Endothelial cell of umbilical vein (primary cell): Measurements from ENCODE around the gene CITED2. TPM values are rescaled to one million over a fixed set of nuclear protein-coding genes. Genes with fewer than 3 reads are reported as not detected.

Source experiments
- BruUV-seq: library from RNA; stranded (reverse); fragments of 400-500 nt; replicated peaks from 2 replicates; lab custom pipeline; 2021; lab: Mats Ljungman, UMichigan
- CTCF ChIA-PET: fragments of 300-600, 350-600 bp; sonication (Branson Sonifier 250); formaldehyde crosslinking; loops from one replicate; lab custom pipeline; 2021; ENCODE audit warnings: antibody characterized with exemption, inconsistent platforms; lab: Charles Lee
- POLR2A ChIA-PET: fragments of 300-600, 350-600 bp; sonication (Branson Sonifier 250); formaldehyde crosslinking; loops from one replicate; lab custom pipeline; 2021; ENCODE audit warnings: antibody characterized with exemption, inconsistent platforms; lab: Charles Lee
- DNase-seq: peaks from one replicate; pipeline ENCODE4 v3.0.0-alpha.2; 2011; ENCODE audit warnings: low read depth, low spot score
- FAIRE-seq: peaks from 2 replicates; lab custom pipeline; 2011; peaks lifted over from hg19 to GRCh38; lab: Jason Lieb, UNC
- H2AFZ ChIP-seq: 2 replicates; pipeline ENCODE4 v1.6.0; 2012; ENCODE audit warnings: low read depth, low read length, control low read depth, inconsistent platforms
- H3K27ac ChIP-seq: 2 replicates; pipeline ENCODE4 v1.5.1; 2011; ENCODE audit warnings: low read depth, mild to moderate bottlenecking, control low read depth, low read length, moderate library complexity; ENCODE audit not compliant: insufficient read depth
- H3K27me3 ChIP-seq, 2 experiments: 2 replicates each; pipeline versions ENCODE4 v1.6.0 to v1.6.1; 2011; ENCODE audit warnings: low read length in 2 of 2, mixed read lengths in 1 of 2; ENCODE audit not compliant: control insufficient read depth in 2 of 2, insufficient read depth in 2 of 2
- H3K36me3 ChIP-seq, 2 experiments: 2 replicates in 1 of 2; 3 replicates in 1 of 2; pipeline ENCODE4 v1.5.1; 2011; ENCODE audit warnings: low read length in 2 of 2, mild to moderate bottlenecking in 1 of 2, moderate library complexity in 1 of 2; ENCODE audit not compliant: control insufficient read depth in 2 of 2, insufficient read depth in 2 of 2; ENCODE audit errors: extremely low read depth in 1 of 2
- H3K4me1 ChIP-seq: 3 replicates; pipeline ENCODE4 v1.5.1; 2011; ENCODE audit warnings: mild to moderate bottlenecking, low read length; ENCODE audit not compliant: control insufficient read depth, insufficient read depth; ENCODE audit errors: extremely low read depth
- H3K4me2 ChIP-seq: 2 replicates; pipeline ENCODE4 v1.6.1; 2011; ENCODE audit warnings: low read length, control low read depth, mixed read lengths; ENCODE audit not compliant: insufficient read depth
- H3K4me3 ChIP-seq, 3 experiments: fragments of 200-600 bp in 1 of 3; sonication (generic), shearing (Covaris generic) in 1 of 3; replicated peaks in 1 of 3; 2 replicates each; pipeline ENCODE4 v1.5.1; 2011 to 2016; ENCODE audit warnings: control low read depth in 3 of 3, low read length in 3 of 3, mild to moderate bottlenecking in 2 of 3, inconsistent platforms in 1 of 3, low read depth in 1 of 3, moderate library complexity in 1 of 3; ENCODE audit not compliant: insufficient read depth in 1 of 3
- H3K79me2 ChIP-seq: 2 replicates; pipeline ENCODE4 v1.6.0; 2012; ENCODE audit warnings: low read length, inconsistent platforms; ENCODE audit not compliant: control insufficient read depth, insufficient read depth
- H3K9ac ChIP-seq: replicated peaks from 2 replicates; pipeline ENCODE3; 2011; ENCODE audit warnings: low read length, control low read depth; ENCODE audit not compliant: insufficient read depth; ENCODE audit errors: extremely low read depth
- H3K9me1 ChIP-seq: replicated peaks from 3 replicates; pipeline ENCODE4 v1.6.0; 2011; ENCODE audit warnings: mild to moderate bottlenecking, low read length; ENCODE audit not compliant: control insufficient read depth, insufficient read depth; ENCODE audit errors: extremely low read depth
- H3K9me3 ChIP-seq: replicated peaks from 2 replicates; pipeline ENCODE4 v1.5.1; 2012; ENCODE audit warnings: low read length, inconsistent platforms; ENCODE audit not compliant: control insufficient read depth, insufficient read depth
- H4K20me1 ChIP-seq: replicated peaks from 2 replicates; pipeline ENCODE3; 2011; ENCODE audit warnings: mild to moderate bottlenecking, low read length; ENCODE audit not compliant: control insufficient read depth, insufficient read depth; ENCODE audit errors: extremely low read depth
- EZH2 ChIP-seq: IDR thresholded peaks from 2 replicates; pipeline ENCODE4 v1.6.1; 2012; ENCODE audit warnings: borderline replicate concordance, low read depth, mild to moderate bottlenecking, moderate library complexity, low read length, inconsistent platforms; ENCODE audit not compliant: severe bottlenecking
- FOS ChIP-seq: IDR thresholded peaks from 2 replicates; pipeline ENCODE4 v1.6.1; 2011; ENCODE audit warnings: mild to moderate bottlenecking, low read length, moderate library complexity, borderline replicate concordance; ENCODE audit not compliant: insufficient read depth
- GATA2 ChIP-seq: IDR thresholded peaks from 2 replicates; pipeline ENCODE4 v1.7.0; 2011; ENCODE audit warnings: low read depth, mild to moderate bottlenecking, moderate library complexity, mixed read lengths, low read length; ENCODE audit not compliant: insufficient read length, insufficient read depth
- JUN ChIP-seq: IDR thresholded peaks from 2 replicates; pipeline ENCODE4 v1.6.1; 2011; ENCODE audit warnings: borderline replicate concordance, low read depth; ENCODE audit not compliant: insufficient read length, insufficient read depth
- MYC ChIP-seq: IDR thresholded peaks from one replicate; pipeline ENCODE4 v1.6.1; 2011; ENCODE audit warnings: mild to moderate bottlenecking, low read depth, low read length
- POLR2A ChIP-seq: IDR thresholded peaks from 2 replicates; pipeline ENCODE4 v1.6.1; 2012; ENCODE audit warnings: low read depth, mild to moderate bottlenecking, control low read depth, low read length
- POLR2AphosphoS5 ChIP-seq: IDR thresholded peaks from 2 replicates; pipeline ENCODE4 v1.6.1; 2012; ENCODE audit warnings: low read depth, mild to moderate bottlenecking, control low read depth, low read length, moderate library complexity; ENCODE audit not compliant: insufficient read depth
- dilution Hi-C: fragments of 300-500 bp; cut with MboI; formaldehyde crosslinking; loops from one replicate; pipeline ENCODE4 v1.15.0; 2019; ENCODE audit warnings: low sequenced_read_pairs; ENCODE audit not compliant: extremely low pct_ligation_motif_present
- intact Hi-C: fragments of 100-400 bp; cut with micrococcal nuclease; formaldehyde crosslinking; loops from one replicate; pipeline ENCODE4 v1.10.0; 2022
- polyA plus RNA-seq, 4 experiments: library from polyadenylated mRNA; depleted of rRNA in 3 of 4; stranded (reverse) in 3 of 4; unstranded in 1 of 4; fragments of >200 nt; gene quantifications; 2 replicates each; pipeline versions ENCODE4 v1.2.1 to v1.2.3, GENCODE V29; 2011 to 2012; ENCODE audit warnings: missing spikeins in 1 of 4
- total RNA-seq: library from RNA; stranded (reverse); gene quantifications from 2 replicates; pipeline ENCODE4 v1.2.3, GENCODE V29; 2021

Gene CITED2
- total and polyA plus RNA-seq, 2 donors (not counting 3 experiments of a cell fraction or from before 2014, with no cell fraction given), result 81.1 to 85.7 TPM

DNA sequence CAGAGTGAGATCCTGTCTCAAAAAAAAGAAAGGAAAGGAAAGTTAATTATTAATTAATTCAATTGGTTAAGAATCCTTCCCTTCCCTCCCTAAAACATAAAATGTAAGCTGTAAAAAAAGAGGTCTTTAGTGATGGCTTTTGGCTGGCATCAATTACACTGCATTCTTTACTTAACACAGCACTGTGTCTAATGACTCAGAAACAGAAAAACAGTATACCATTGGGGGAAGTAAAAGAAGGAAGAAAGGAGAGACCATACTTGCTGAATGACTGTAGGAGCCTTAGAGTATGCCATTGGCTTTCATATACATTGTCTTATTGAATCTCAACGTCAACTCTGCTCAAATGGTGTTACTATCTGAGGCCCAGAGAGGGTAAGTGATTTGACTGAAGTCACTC, 18.3 kb upstream of the CITED2 start:
- no TSS peak for BruUV-seq
- ChIA-PET CTCF (interaction anchor here (1.6 kb wide), 1 partner anchor 8 kb away, joined by 4 read pairs; no protein-coding TSS in a partner anchor), POLR2A (no interaction called here)
- no peaks in the 10 kb centered on the region for H3K9me1 ChIP-seq
- dilution Hi-C loops (no loop called here), intact Hi-C loops (no loop called here)
- no peaks in the 10 kb centered on the region for H3K79me2 ChIP-seq
- H3K4me3 ChIP-seq, result no peak overlapping the region
- no peak overlapping the region for H3K9ac ChIP-seq
- FAIRE-seq (peak; percentile 8), DNase-seq (no peak)
- H3K4me1 ChIP-seq, result no peaks in the 10 kb centered on the region
- TF ChIP-seq JUN, result no peak
- no peak overlapping the region for H2AFZ ChIP-seq
- H3K27ac ChIP-seq, result no peak overlapping the region
- H3K27me3 ChIP-seq, result no peaks in the 10 kb centered on the region
- no peaks in the 10 kb centered on the region for H3K36me3 ChIP-seq
- H3K9me3 ChIP-seq, result no peaks in the 10 kb centered on the region
- H3K4me2 ChIP-seq, result no peak overlapping the region
- no peaks in the 10 kb centered on the region for H4K20me1 ChIP-seq

DNA sequence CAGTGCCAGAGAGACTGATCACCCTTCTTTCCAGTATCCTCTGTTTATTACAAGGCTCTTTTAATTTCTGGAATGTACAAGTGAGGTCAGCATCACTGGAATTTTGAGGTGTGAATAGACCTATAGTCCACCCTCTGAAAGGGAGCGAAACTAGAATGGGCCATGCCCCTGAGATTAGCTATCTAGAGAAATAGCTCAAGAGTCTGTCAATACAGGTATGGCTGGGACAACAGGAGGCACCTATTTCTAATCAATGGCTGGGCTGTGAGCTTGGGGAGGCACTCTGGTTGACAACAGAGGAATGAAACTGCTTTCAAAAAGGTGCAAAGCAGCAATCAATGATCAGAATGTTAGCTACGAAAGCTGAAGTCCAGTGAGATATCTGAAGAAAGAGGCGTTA, 17.3 kb upstream of the CITED2 start:
- H3K36me3 ChIP-seq, result no peaks in the 10 kb centered on the region
- BruUV-seq, result no TSS peak
- dilution Hi-C loops, result no loop called here

More for the DNA sequence above, 17.3 kb upstream of the CITED2 start:
- Histone ChIP-seq H3K27ac (no peak overlapping the region), H3K4me3 (no peak overlapping the region), H3K4me2 (no peak overlapping the region), H3K9me1 (no peaks in the 10 kb centered on the region), H3K27me3 (no peaks in the 10 kb centered on the region), H3K79me2 (no peaks in the 10 kb centered on the region), H3K9ac (no peak overlapping the region), H3K9me3 (no peaks in the 10 kb centered on the region), H3K4me1 (no peaks in the 10 kb centered on the region), H2AFZ (no peak overlapping the region), H4K20me1 (no peaks in the 10 kb centered on the region)
- intact Hi-C loops, result no loop called here
- TF ChIP-seq FOS (no peak), MYC (no peak), POLR2AphosphoS5 (no peak), EZH2 (no peak), POLR2A (no peak), JUN (no peak), GATA2 (no peak)
- FAIRE-seq (no peak), DNase-seq (no peak)
- CTCF ChIA-PET, result no interaction called here
- POLR2A ChIA-PET, result no interaction called here
